Activated CD4-positive, alpha-beta T cell treated with anti-CD3 and anti-CD28 coated beads, Interleukin-2, Interleukin-6, amounts not matched to agents 100 ng/mL and 50 ng/mL, durations not matched to agents 16 hours and 8 hours (primary cell): Measurements from ENCODE around the gene MEPCE.

Source experiments
- DNase-seq: peaks from one replicate; pipeline ENCODE4 v3.0.0-alpha.2; 2020

Gene MEPCE

GRCh38 chr7:100465299-100465698, 35.7 kb downstream of the MEPCE start:
- no peak for DNase-seq

- DNase-seq, result no peak
These were observed 36.2 kb downstream of the MEPCE start for GRCh38 chr7:100465702-100466311.

- DNase-seq, result no peak
These were observed 37.3 kb downstream of the MEPCE start for GRCh38 chr7:100466653-100467605.

GRCh38 chr7:100467638-100468373, 38.2 kb downstream of the MEPCE start:
- DNase-seq, result no peak

GRCh38 chr7:100469227-100470044, 39.8 kb downstream of the MEPCE start:
- DNase-seq, result peak; percentile 87

- no peak for DNase-seq
These were observed 41.4 kb downstream of the MEPCE start for GRCh38 chr7:100471021-100471420.

- no peak for DNase-seq
These were observed 42.7 kb downstream of the MEPCE start for GRCh38 chr7:100472121-100472851.

GRCh38 chr7:100472854-100473499, 43.3 kb downstream of the MEPCE start:
- DNase-seq, result peak; percentile 19

- no peak for DNase-seq
These were observed 45.9 kb downstream of the MEPCE start for GRCh38 chr7:100475549-100475948.

GRCh38 chr7:100476101-100476780, 46.6 kb downstream of the MEPCE start:
- no peak for DNase-seq

- peak; percentile 59 for DNase-seq
These were observed 47.6 kb downstream of the MEPCE start for GRCh38 chr7:100476903-100477870.

- no peak for DNase-seq
These were observed 48.2 kb downstream of the MEPCE start for GRCh38 chr7:100477871-100478267.

- peak; percentile 95 for DNase-seq
These were observed 49.5 kb downstream of the MEPCE start, which contains the start of gene TSC22D4 for GRCh38 chr7:100478958-100479660. Gene TSC22D4, minus strand, starts transcription at chr7:100479214. Its CDS starts 1,176 bp downstream, at chr7:100478038.

- no peak for DNase-seq
These were observed 51.8 kb downstream of the MEPCE start for GRCh38 chr7:100481466-100481865.

GRCh38 chr7:100482728-100483089, 53.1 kb downstream of the MEPCE start:
- no peak for DNase-seq

- peak; percentile 88 for DNase-seq
These were observed 53.6 kb downstream of the MEPCE start for GRCh38 chr7:100483090-100483721.
